LNCAP (cell line): Measurements from ENCODE around the gene MEF2C.

ENCODE experiments used
- CTCF ChIP-seq: fragments of 450-650 bp; IDR thresholded peaks from 2 replicates; pipeline ENCODE4 v1.5.1; 2017; ENCODE audit warnings: mild to moderate bottlenecking

Gene MEF2C

GRCh38 chr5:88734191-88734640 is 148.8 kb downstream of the MEF2C start:
- TF ChIP-seq CTCF = no peak

- TF ChIP-seq CTCF = no peak
These were observed 150.1 kb downstream of the MEF2C start for GRCh38 chr5:88732862-88733261.

GRCh38 chr5:88732181-88732633 is 150.8 kb downstream of the MEF2C start:
- TF ChIP-seq CTCF = no peak

- no peak for TF ChIP-seq CTCF
These were observed 153.2 kb downstream of the MEF2C start for GRCh38 chr5:88729829-88730182.

- peak; percentile 83 for TF ChIP-seq CTCF
These were observed 153.7 kb downstream of the MEF2C start for GRCh38 chr5:88729084-88729828.

GRCh38 chr5:88727705-88728313 is 155.2 kb downstream of the MEF2C start:
- TF ChIP-seq CTCF = peak; percentile 50

GRCh38 chr5:88725454-88725853 is 157.5 kb downstream of the MEF2C start:
- no peak for TF ChIP-seq CTCF
